Upper lobe of right lung (tissue), 1 donor: ENCODE results near the gene RARG. TPM values are rescaled to one million over a fixed set of nuclear protein-coding genes. Genes with fewer than 3 reads are reported as not detected.
A peak's percentile ranks its signal among the peaks of the same experiment; 100 is the strongest.

Experiments
- ATAC-seq: fragments of 200-7000 bp; cut with Tn5 transposase; one replicate; pipeline ENCODE4 v1.9.1; 2020; ENCODE audit warnings: mild to moderate bottlenecking, moderate library complexity
- DNase-seq: peaks from one replicate; pipeline ENCODE4 v3.0.0-alpha.2; 2020
- H3K27ac ChIP-seq: fragments of 200-600 bp; one replicate; pipeline ENCODE4 v1.8.0; 2022
- H3K27me3 ChIP-seq: fragments of 200-600 bp; one replicate; pipeline ENCODE4 v1.8.0; 2022; ENCODE audit warnings: mild to moderate bottlenecking
- H3K36me3 ChIP-seq: fragments of 200-600 bp; one replicate; pipeline ENCODE4 v1.8.0; 2022
- H3K4me1 ChIP-seq: fragments of 200-600 bp; one replicate; pipeline ENCODE4 v1.8.0; 2022
- H3K4me3 ChIP-seq: fragments of 200-600 bp; one replicate; pipeline ENCODE4 v1.8.0; 2022; ENCODE audit warnings: mild to moderate bottlenecking
- H3K9me3 ChIP-seq: fragments of 200-600 bp; one replicate; pipeline ENCODE4 v1.8.0; 2022
- CTCF ChIP-seq: fragments of 200-600 bp; IDR thresholded peaks from one replicate; pipeline ENCODE4 v1.8.0; 2022; ENCODE audit warnings: antibody characterized with exemption
- intact Hi-C: fragments of 100-400 bp; cut with DNase I; formaldehyde crosslinking; loops from one replicate; pipeline ENCODE4 v1.11.0; 2022
- total RNA-seq: library from RNA; stranded (reverse); fragmentation: NEBNext Ultra II Directional; extraction: Animal tissue kit (Norgen Biotek cat#: 25700); gene quantifications from one replicate; pipeline ENCODE4 v1.2.1, GENCODE V29; 2021
- donor health status: DM: no; HTN: yes; CAD: no; lungs with severe emphysema.

RARG gene
- total RNA-seq, 1 donor from 2014 or later: 23.8 TPM

GRCh38 chr12:53259891-53260290 lies 27.9 kb upstream of the RARG start:
- intact Hi-C loops: no loop called here
- no peak for DNase-seq
- H3K27me3 ChIP-seq: no peaks in the 10 kb centered on the region

GRCh38 chr12:53258541-53259539 lies 26.8 kb upstream of the RARG start:
- Histone ChIP-seq H3K4me3 (no peak overlapping the region), H3K36me3 (no peaks in the 10 kb centered on the region), H3K4me1 (peaks cover 7% of the 10 kb centered on the region), H3K27me3 (no peaks in the 10 kb centered on the region), H3K9me3 (no peaks in the 10 kb centered on the region), H3K27ac (no peak overlapping the region)
- no peak for DNase-seq
- ATAC-seq: peak; percentile 68
- TF ChIP-seq CTCF: no peak
- intact Hi-C loops: no loop called here

More at GRCh38 chr12:53259891-53260290, 27.9 kb upstream of the RARG start:
- H3K9me3 ChIP-seq: no peaks in the 10 kb centered on the region
- H3K4me1 ChIP-seq: peaks cover 7% of the 10 kb centered on the region
- no peak overlapping the region for H3K27ac ChIP-seq
- H3K36me3 ChIP-seq: no peaks in the 10 kb centered on the region
- H3K4me3 ChIP-seq: no peak overlapping the region
- no peak for ATAC-seq
- no peak for TF ChIP-seq CTCF

- TF ChIP-seq CTCF: no peak
- Histone ChIP-seq H3K4me1 (peaks cover 21% of the 10 kb centered on the region), H3K36me3 (no peaks in the 10 kb centered on the region), H3K27ac (no peak overlapping the region), H3K9me3 (no peaks in the 10 kb centered on the region), H3K4me3 (no peak overlapping the region), H3K27me3 (no peaks in the 10 kb centered on the region)
- DNase-seq: no peak
- ATAC-seq: no peak
- intact Hi-C loops: no loop called here
Observed at GRCh38 chr12:53255996-53256395, 24.0 kb upstream of the RARG start.

- Histone ChIP-seq H3K27me3 (no peaks in the 10 kb centered on the region), H3K27ac (no peak overlapping the region), H3K4me3 (no peak overlapping the region), H3K4me1 (peaks cover 27% of the 10 kb centered on the region), H3K9me3 (no peaks in the 10 kb centered on the region), H3K36me3 (no peaks in the 10 kb centered on the region)
- TF ChIP-seq CTCF: no peak
- intact Hi-C loops: no loop called here
- ATAC-seq: no peak
- DNase-seq: no peak
Observed at GRCh38 chr12:53254816-53255545, 23.0 kb upstream of the RARG start.

- Histone ChIP-seq H3K9me3 (no peaks in the 10 kb centered on the region), H3K27me3 (no peaks in the 10 kb centered on the region), H3K36me3 (no peaks in the 10 kb centered on the region), H3K4me3 (peak overlapping the region; percentile 87), H3K4me1 (peaks cover 20% of the 10 kb centered on the region), H3K27ac (no peak overlapping the region)
- TF ChIP-seq CTCF: no peak
- intact Hi-C loops: no loop called here
- ATAC-seq: no peak
- peak; percentile 65 for DNase-seq
Observed at GRCh38 chr12:53253298-53253697, 21.3 kb upstream of the RARG start.
